Panc1 (cell line): ENCODE measurements around the gene NDUFAF4. TPM values are rescaled to one million over a fixed set of nuclear protein-coding genes. Genes with fewer than 3 reads are reported as not detected.

Experiments used
- ATAC-seq: fragments of 200-7000 bp; cut with Tn5 transposase; 2 replicates; pipeline ENCODE4 v1.9.1; 2020; ENCODE audit warnings: mild to moderate bottlenecking, moderate library complexity
- Bru-seq: library from RNA; stranded (reverse); fragments of 400-500 nt; gene quantifications from one replicate; lab custom pipeline; 2021; lab: Mats Ljungman, UMichigan
- BruChase-seq, 2 experiments: library from RNA; stranded (reverse); fragments of 400-500 nt; gene quantifications; one replicate each; lab custom pipeline; 2021; lab: Mats Ljungman, UMichigan
- BruUV-seq: library from RNA; stranded (reverse); fragments of 400-500 nt; replicated peaks from 2 replicates; lab custom pipeline; 2021; lab: Mats Ljungman, UMichigan
- CTCF ChIA-PET: fragments of 300-600 bp; sonication (Branson Sonifier 250); formaldehyde crosslinking; loops from one replicate; lab custom pipeline; 2022; ENCODE audit warnings: antibody characterized with exemption; lab: Charles Lee
- POLR2A ChIA-PET: fragments of 300-600 bp; sonication (Branson Sonifier 250); formaldehyde crosslinking; loops from one replicate; lab custom pipeline; 2022; ENCODE audit warnings: antibody characterized with exemption; lab: Charles Lee
- DNase-seq: peaks from one replicate; pipeline ENCODE4 v3.0.0-alpha.2; 2010; ENCODE audit warnings: low read depth, low spot score
- H3K27ac ChIP-seq: 2 replicates; pipeline ENCODE4 v1.5.1; 2011; ENCODE audit warnings: mild to moderate bottlenecking, low read length, inconsistent platforms
- H3K27me3 ChIP-seq: fragments of 200-500 bp; sonication (Bioruptor generic); 2 replicates; pipeline ENCODE4 v1.6.0; 2014; ENCODE audit warnings: low read length, inconsistent platforms; ENCODE audit not compliant: control insufficient read depth, insufficient read depth
- H3K36me3 ChIP-seq: fragments of 200-500 bp; sonication (Bioruptor generic); 2 replicates; pipeline ENCODE4 v1.5.1; 2014; ENCODE audit warnings: inconsistent platforms, mild to moderate bottlenecking, low read length, moderate library complexity; ENCODE audit not compliant: control insufficient read depth, insufficient read depth
- H3K4me1 ChIP-seq: 2 replicates; pipeline ENCODE4 v1.5.1; 2011; ENCODE audit warnings: inconsistent platforms, mild to moderate bottlenecking, low read length, moderate library complexity; ENCODE audit not compliant: control insufficient read depth, insufficient read depth
- H3K4me3 ChIP-seq, 2 experiments: 2 replicates each; pipeline ENCODE4 v1.5.1; 2011 to 2012; ENCODE audit warnings: low read depth in 2 of 2, low read length in 2 of 2, mild to moderate bottlenecking in 2 of 2, inconsistent platforms in 1 of 2, moderate library complexity in 1 of 2
- H3K9me3 ChIP-seq: fragments of 200-500 bp; sonication (Bioruptor generic); 2 replicates; pipeline ENCODE4 v1.5.1; 2014; ENCODE audit warnings: low read depth, mild to moderate bottlenecking, inconsistent platforms, low read length, moderate library complexity; ENCODE audit not compliant: control insufficient read depth, insufficient read depth
- POLR2AphosphoS5 ChIP-seq: IDR thresholded peaks from 2 replicates; pipeline ENCODE4 v1.6.1; 2012; ENCODE audit warnings: mild to moderate bottlenecking, low read depth, low read length, moderate library complexity
- SIN3A ChIP-seq: IDR thresholded peaks from 2 replicates; pipeline ENCODE4 v1.6.1; 2012; ENCODE audit warnings: low read depth, mild to moderate bottlenecking, low read length, moderate library complexity, borderline replicate concordance; ENCODE audit not compliant: insufficient read depth
- TCF7L2 ChIP-seq: IDR thresholded peaks from 2 replicates; pipeline ENCODE4 v1.6.1; 2011; ENCODE audit warnings: mild to moderate bottlenecking, low read depth, low read length, inconsistent platforms
- in situ Hi-C: cut with HindIII; loops from 2 replicates; pipeline ENCODE4 v1.10.0; 2016; ENCODE audit warnings: low sequenced_read_pairs, low pct_unique_long_range_greater_than_20kb
- intact Hi-C: fragments of 100-400 bp; cut with micrococcal nuclease; formaldehyde crosslinking; loops from one replicate; pipeline ENCODE4 v1.10.0; 2022; ENCODE audit not compliant: unreplicated experiment
- long read RNA-seq: library from polyadenylated mRNA; unstranded; transcript quantifications from one replicate; pipeline ENCODE4 v2.0.0, GENCODE V29; 2021; ENCODE audit not compliant: unreplicated experiment
- polyA plus RNA-seq: library from polyadenylated mRNA; unstranded; fragments of >200 nt; gene quantifications from one replicate; pipeline ENCODE4 v1.2.1, GENCODE V29; 2012; ENCODE audit warnings: missing spikeins; ENCODE audit not compliant: insufficient read length
- total RNA-seq: library from RNA; stranded (reverse); gene quantifications from one replicate; pipeline ENCODE4 v1.2.1, GENCODE V29; 2021; ENCODE audit not compliant: unreplicated experiment
- TF ChIP-seq, protein P1 (sequence below): fragments of 450-650 bp; IDR thresholded peaks from 2 replicates; pipeline ENCODE4 v1.5.1; 2017; ENCODE audit warnings: mild to moderate bottlenecking
- TF ChIP-seq, protein P2 (sequence below), 2 experiments: IDR thresholded peaks; 2 replicates each; pipeline ENCODE4 v1.6.1; 2011 to 2012; ENCODE audit warnings: low read depth in 2 of 2, control low read depth in 1 of 2, low read length in 1 of 2, mild to moderate bottlenecking in 1 of 2, moderate library complexity in 1 of 2; ENCODE audit not compliant: insufficient read depth in 1 of 2

The NDUFAF4 gene
- total RNA-seq (42.0 TPM), Bru-seq, nascent RNA (percentile 80 among the genes with signal in this experiment), BruChase-seq, experiment 1, labeled RNA remaining after a 2-hour chase (percentile 77 among the genes with signal in this experiment), BruChase-seq, experiment 2, labeled RNA remaining after a 6-hour chase (percentile 79 among the genes with signal in this experiment)
- polyA plus RNA-seq, result 21.0 TPM
- long read RNA-seq, transcript NDUFAF4-201 (3 exons, 2,399 nt), result major isoform, 30 of 40 reads
- long read RNA-seq, transcript NDUFAF4-202 (2 exons, 555 nt), result minor isoform, 7 of 40 reads
- long read RNA-seq, partial matches to known transcripts, result 0 of 40 reads
- long read RNA-seq, other reads (novel, unspliced or antisense), result 2 of 40 reads

DNA sequence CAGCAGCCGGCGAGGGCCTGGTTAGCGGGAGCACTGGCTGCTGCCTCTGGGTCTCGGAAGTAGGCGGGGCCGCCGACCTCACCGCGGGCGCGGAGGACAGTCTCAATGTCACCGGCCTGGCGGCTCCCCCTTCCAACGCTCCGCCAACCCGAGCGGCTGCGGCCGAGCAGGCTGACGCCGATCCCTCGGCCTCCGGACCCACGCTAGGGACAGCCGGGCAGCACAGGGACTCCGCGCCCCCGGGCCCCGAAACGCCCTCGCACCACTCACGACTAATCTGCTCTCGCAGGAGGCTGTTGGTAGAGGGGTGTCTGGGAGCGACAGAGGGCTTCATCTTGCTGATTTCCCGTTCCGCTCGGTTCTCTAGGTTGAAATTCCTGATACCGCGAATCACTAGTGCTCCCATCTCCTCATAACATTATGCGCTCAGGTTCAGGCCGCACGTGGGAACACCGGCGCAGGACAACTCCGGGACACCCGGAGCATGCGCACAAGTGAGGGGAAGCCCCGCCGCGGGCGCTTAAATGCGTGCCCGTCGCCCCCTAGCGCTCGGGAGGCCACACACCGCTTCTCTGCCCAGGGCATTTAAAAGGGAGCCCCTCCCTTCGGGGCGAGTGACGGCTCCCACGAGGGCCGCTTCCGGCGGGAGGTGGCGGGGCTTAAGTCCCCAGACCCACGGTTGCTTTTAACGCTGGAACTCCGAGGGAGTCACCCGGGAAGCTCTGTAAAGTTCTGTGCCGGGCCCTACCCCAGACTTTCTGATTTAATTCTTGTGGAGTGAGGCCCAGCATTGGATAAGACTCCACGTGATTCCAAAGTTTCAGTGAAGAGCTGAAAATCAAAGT lies at the start of gene NDUFAF4:
Gene NDUFAF4 (minus strand): TSS at position 496 of the 845 bp plus-strand sequence. CDS start 90 bp downstream, at position 406.
- TSS peak; percentile 73 for BruUV-seq
- ATAC-seq, result peak; percentile 96
- Histone ChIP-seq H3K9me3 (no peaks in the 10 kb centered on the region), H3K4me3 (peak within 1 kb of the TSS; percentile 90 to 92), H3K27ac (peak within 1 kb of the TSS; percentile 92), H3K36me3 (peaks cover 36% of the 10 kb centered on the region), H3K4me1 (peaks cover 15% of the 10 kb centered on the region), H3K27me3 (no peaks in the 10 kb centered on the region)
- ChIA-PET POLR2A (interaction anchor here (0.6 kb wide), 1 partner anchor 1086 kb away, joined by 5 read pairs; no protein-coding TSS in a partner anchor), CTCF (interaction anchor here (0.6 kb wide), 2 partner anchors 87 to 1210 kb away, joined by 3 to 4 read pairs; no protein-coding TSS in a partner anchor)
- in situ Hi-C loops, result no loop called here
- intact Hi-C loops, result loop anchor here (2.0 kb wide), 1 partner anchor 271 kb away; no protein-coding TSS in a partner anchor
- TF ChIP-seq POLR2AphosphoS5, result peak; percentile 62
- TF ChIP-seq TCF7L2, result peak; percentile 26; the same call in 1 of the 2 replicates
- TF ChIP-seq SIN3A, result peak; percentile 81; the same call in 1 of the 2 replicates
- TF ChIP-seq, protein P1, sequence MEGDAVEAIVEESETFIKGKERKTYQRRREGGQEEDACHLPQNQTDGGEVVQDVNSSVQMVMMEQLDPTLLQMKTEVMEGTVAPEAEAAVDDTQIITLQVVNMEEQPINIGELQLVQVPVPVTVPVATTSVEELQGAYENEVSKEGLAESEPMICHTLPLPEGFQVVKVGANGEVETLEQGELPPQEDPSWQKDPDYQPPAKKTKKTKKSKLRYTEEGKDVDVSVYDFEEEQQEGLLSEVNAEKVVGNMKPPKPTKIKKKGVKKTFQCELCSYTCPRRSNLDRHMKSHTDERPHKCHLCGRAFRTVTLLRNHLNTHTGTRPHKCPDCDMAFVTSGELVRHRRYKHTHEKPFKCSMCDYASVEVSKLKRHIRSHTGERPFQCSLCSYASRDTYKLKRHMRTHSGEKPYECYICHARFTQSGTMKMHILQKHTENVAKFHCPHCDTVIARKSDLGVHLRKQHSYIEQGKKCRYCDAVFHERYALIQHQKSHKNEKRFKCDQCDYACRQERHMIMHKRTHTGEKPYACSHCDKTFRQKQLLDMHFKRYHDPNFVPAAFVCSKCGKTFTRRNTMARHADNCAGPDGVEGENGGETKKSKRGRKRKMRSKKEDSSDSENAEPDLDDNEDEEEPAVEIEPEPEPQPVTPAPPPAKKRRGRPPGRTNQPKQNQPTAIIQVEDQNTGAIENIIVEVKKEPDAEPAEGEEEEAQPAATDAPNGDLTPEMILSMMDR, result peak; percentile 99
- TF ChIP-seq, protein P2, sequence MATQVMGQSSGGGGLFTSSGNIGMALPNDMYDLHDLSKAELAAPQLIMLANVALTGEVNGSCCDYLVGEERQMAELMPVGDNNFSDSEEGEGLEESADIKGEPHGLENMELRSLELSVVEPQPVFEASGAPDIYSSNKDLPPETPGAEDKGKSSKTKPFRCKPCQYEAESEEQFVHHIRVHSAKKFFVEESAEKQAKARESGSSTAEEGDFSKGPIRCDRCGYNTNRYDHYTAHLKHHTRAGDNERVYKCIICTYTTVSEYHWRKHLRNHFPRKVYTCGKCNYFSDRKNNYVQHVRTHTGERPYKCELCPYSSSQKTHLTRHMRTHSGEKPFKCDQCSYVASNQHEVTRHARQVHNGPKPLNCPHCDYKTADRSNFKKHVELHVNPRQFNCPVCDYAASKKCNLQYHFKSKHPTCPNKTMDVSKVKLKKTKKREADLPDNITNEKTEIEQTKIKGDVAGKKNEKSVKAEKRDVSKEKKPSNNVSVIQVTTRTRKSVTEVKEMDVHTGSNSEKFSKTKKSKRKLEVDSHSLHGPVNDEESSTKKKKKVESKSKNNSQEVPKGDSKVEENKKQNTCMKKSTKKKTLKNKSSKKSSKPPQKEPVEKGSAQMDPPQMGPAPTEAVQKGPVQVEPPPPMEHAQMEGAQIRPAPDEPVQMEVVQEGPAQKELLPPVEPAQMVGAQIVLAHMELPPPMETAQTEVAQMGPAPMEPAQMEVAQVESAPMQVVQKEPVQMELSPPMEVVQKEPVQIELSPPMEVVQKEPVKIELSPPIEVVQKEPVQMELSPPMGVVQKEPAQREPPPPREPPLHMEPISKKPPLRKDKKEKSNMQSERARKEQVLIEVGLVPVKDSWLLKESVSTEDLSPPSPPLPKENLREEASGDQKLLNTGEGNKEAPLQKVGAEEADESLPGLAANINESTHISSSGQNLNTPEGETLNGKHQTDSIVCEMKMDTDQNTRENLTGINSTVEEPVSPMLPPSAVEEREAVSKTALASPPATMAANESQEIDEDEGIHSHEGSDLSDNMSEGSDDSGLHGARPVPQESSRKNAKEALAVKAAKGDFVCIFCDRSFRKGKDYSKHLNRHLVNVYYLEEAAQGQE (IDR thresholded peaks at IDR 0.05; ENCODE audit: insufficient read depth in 1 of 2, low read depth in 2 of 2, low read length in 1 of 2), result 0 out of 4 replicates have a peak, but pooled peaks of 1 of the 2 experiments have one; percentile 18
- DNase-seq, result peak; percentile 79

DNA sequence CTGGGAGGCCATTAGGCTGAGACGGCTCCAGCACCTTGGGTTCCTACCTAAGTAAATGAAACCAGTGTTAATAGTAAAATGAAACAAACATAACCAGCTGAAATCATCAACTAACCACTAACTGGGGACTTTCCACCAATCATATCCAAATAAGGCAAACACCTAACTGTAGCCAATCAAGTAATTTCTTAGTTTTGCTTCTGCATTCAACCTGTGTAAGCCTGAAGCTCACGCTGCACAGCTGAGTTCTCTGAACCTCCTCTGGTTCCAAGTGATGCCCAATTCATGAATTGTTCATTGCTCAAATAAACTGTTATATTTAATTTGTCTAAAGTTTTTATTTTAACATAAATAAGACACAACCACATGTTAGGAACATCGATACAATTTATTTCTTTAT lies 49.4 kb upstream of the NDUFAF4 start:
- POLR2A ChIA-PET, result no interaction called here
- no peak for ATAC-seq
- CTCF ChIA-PET, result no interaction called here

More for the DNA sequence above, 49.4 kb upstream of the NDUFAF4 start:
- no peak for DNase-seq
- BruUV-seq, result no TSS peak
- TF ChIP-seq POLR2AphosphoS5, result no peak
- TF ChIP-seq, protein P1, result no peak
- TF ChIP-seq SIN3A, result no peak
- TF ChIP-seq TCF7L2, result no peak
- TF ChIP-seq, protein P2 (IDR thresholded peaks at IDR 0.05; ENCODE audit: insufficient read depth in 1 of 2, low read depth in 2 of 2, low read length in 1 of 2), result no peak
- H3K9me3 ChIP-seq, result no peaks in the 10 kb centered on the region
- in situ Hi-C loops (no loop called here), intact Hi-C loops (no loop called here)
- H3K4me1 ChIP-seq, result no peaks in the 10 kb centered on the region
- H3K36me3 ChIP-seq, result no peaks in the 10 kb centered on the region
- peaks cover 7% of the 10 kb centered on the region; the same call in 1 of the 2 replicates for H3K27me3 ChIP-seq
- no peak overlapping the region for H3K4me3 ChIP-seq
- no peak overlapping the region for H3K27ac ChIP-seq
